Measurements from ENCODE around the gene MKRN2OS. TPM values are rescaled to one million over a fixed set of nuclear protein-coding genes. Genes with fewer than 3 reads are reported as not detected.

MKRN2OS gene
- polyA plus RNA-seq, 2 of the 4 experiments (the other 2 are of a cell fraction) = not detected

- ATAC-seq (no peak), FAIRE-seq (no peak), DNase-seq (ENCODE audit: low read depth in 1 of 2, low spot score in 1 of 2) (no peak)
- H3K4me1 ChIP-seq = no peaks in the 10 kb centered on the region
- ChIA-PET POLR2A (no interaction called here), CTCF (interaction anchor here (0.6 to 1.4 kb wide), 3 partner anchors 9 to 108 kb away, joined by 3 to 5 read pairs (median 3); no protein-coding TSS in a partner anchor)
- H3K4me3 ChIP-seq = no peak overlapping the region
- TF ChIP-seq RFX5 (IDR thresholded peaks at IDR 0.05) (no peak), SREBF2 (IDR thresholded peaks at IDR 0.05) (no peak), HOXB5 (CRISPR knock-in tag; IDR thresholded peaks at IDR 0.05) (no peak), BCL3 (IDR thresholded peaks at IDR 0.05) (no peak), PHF8 (IDR thresholded peaks at IDR 0.05; ENCODE audit: borderline replicate concordance, low read depth) (no peak), NFE2L2 (conservative IDR thresholded peaks at IDR 0.05; ENCODE audit: low read length) (no peak), CBX8 (IDR thresholded peaks at IDR 0.05) (no peak), ESRRA (IDR thresholded peaks at IDR 0.05; ENCODE audit: borderline replicate concordance, low read length) (no peak), NR3C1 (IDR thresholded peaks at IDR 0.05) (no peak), CHD4 (IDR thresholded peaks at IDR 0.05; ENCODE audit: borderline replicate concordance) (no peak), ZFP36 (IDR thresholded peaks at IDR 0.05; ENCODE audit: borderline replicate concordance, partially characterized antibody) (no peak), CBX2 (IDR thresholded peaks at IDR 0.05; ENCODE audit: borderline replicate concordance, low read depth) (no peak), RNF2 (IDR thresholded peaks at IDR 0.05; ENCODE audit: borderline replicate concordance, low read depth) (no peak), HEYL (CRISPR knock-in tag; IDR thresholded peaks at IDR 0.05) (no peak), KDM5A (IDR thresholded peaks at IDR 0.05) (no peak)
- TF ChIP-seq, protein P1, sequence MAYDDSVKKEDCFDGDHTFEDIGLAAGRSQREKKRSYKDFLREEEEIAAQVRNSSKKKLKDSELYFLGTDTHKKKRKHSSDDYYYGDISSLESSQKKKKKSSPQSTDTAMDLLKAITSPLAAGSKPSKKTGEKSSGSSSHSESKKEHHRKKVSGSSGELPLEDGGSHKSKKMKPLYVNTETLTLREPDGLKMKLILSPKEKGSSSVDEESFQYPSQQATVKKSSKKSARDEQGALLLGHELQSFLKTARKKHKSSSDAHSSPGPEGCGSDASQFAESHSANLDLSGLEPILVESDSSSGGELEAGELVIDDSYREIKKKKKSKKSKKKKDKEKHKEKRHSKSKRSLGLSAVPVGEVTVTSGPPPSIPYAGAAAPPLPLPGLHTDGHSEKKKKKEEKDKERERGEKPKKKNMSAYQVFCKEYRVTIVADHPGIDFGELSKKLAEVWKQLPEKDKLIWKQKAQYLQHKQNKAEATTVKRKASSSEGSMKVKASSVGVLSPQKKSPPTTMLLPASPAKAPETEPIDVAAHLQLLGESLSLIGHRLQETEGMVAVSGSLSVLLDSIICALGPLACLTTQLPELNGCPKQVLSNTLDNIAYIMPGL (CRISPR knock-in tag; IDR thresholded peaks at IDR 0.05; ENCODE audit: borderline replicate concordance) = no peak
- TF ChIP-seq, protein P2, sequence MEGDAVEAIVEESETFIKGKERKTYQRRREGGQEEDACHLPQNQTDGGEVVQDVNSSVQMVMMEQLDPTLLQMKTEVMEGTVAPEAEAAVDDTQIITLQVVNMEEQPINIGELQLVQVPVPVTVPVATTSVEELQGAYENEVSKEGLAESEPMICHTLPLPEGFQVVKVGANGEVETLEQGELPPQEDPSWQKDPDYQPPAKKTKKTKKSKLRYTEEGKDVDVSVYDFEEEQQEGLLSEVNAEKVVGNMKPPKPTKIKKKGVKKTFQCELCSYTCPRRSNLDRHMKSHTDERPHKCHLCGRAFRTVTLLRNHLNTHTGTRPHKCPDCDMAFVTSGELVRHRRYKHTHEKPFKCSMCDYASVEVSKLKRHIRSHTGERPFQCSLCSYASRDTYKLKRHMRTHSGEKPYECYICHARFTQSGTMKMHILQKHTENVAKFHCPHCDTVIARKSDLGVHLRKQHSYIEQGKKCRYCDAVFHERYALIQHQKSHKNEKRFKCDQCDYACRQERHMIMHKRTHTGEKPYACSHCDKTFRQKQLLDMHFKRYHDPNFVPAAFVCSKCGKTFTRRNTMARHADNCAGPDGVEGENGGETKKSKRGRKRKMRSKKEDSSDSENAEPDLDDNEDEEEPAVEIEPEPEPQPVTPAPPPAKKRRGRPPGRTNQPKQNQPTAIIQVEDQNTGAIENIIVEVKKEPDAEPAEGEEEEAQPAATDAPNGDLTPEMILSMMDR (IDR thresholded peaks at IDR 0.05) = no peak
- TF ChIP-seq, protein P3, sequence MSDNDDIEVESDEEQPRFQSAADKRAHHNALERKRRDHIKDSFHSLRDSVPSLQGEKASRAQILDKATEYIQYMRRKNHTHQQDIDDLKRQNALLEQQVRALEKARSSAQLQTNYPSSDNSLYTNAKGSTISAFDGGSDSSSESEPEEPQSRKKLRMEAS (IDR thresholded peaks at IDR 0.05) = no peak
- TF ChIP-seq, protein P4, sequence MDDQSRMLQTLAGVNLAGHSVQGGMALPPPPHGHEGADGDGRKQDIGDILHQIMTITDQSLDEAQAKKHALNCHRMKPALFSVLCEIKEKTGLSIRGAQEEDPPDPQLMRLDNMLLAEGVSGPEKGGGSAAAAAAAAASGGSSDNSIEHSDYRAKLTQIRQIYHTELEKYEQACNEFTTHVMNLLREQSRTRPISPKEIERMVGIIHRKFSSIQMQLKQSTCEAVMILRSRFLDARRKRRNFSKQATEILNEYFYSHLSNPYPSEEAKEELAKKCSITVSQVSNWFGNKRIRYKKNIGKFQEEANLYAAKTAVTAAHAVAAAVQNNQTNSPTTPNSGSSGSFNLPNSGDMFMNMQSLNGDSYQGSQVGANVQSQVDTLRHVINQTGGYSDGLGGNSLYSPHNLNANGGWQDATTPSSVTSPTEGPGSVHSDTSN (IDR thresholded peaks at IDR 0.05) = no peak
- TF ChIP-seq, protein P5, sequence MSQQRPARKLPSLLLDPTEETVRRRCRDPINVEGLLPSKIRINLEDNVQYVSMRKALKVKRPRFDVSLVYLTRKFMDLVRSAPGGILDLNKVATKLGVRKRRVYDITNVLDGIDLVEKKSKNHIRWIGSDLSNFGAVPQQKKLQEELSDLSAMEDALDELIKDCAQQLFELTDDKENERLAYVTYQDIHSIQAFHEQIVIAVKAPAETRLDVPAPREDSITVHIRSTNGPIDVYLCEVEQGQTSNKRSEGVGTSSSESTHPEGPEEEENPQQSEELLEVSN (IDR thresholded peaks at IDR 0.05; ENCODE audit: borderline replicate concordance, low read depth) = no peak
- peaks cover 5% of the 10 kb centered on the region; the same call in 2 of the 3 replicates for H3K9me3 ChIP-seq
- 86% methylated on average over 6 of the region's 6 CpGs for WGBS (ENCODE audit: missing lambda C conversion rate)
- H3K27ac ChIP-seq = no peak overlapping the region
- no peak overlapping the region for H3K4me2 ChIP-seq
Observed at GRCh38 chr3:12569836-12570235, 24.5 kb upstream of the MKRN2OS start.

DNA sequence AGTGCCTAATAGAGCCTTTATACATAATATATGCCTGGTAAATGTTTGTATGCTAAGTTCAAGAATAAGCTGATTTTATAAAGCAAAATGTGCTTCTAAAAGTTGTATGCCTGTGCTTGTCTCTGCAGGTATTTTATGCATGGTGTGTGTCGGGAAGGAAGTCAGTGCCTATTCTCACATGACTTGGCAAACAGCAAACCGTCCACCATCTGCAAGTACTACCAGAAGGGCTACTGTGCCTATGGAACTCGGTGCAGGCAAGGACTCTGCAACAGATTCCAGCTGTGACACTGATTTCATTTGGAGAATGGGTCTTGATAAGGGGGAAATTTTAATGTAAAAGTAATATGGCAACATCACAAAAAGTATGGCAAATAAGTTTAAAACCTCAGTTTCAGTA lies 23.4 kb upstream of the MKRN2OS start:
- TF ChIP-seq, protein P1 (CRISPR knock-in tag; IDR thresholded peaks at IDR 0.05; ENCODE audit: borderline replicate concordance) = no peak
- TF ChIP-seq HEYL (CRISPR knock-in tag; IDR thresholded peaks at IDR 0.05) = no peak
- TF ChIP-seq EHMT2 (IDR thresholded peaks at IDR 0.05; ENCODE audit: low read depth) = no peak
- TF ChIP-seq GATA3 (IDR thresholded peaks at IDR 0.05; ENCODE audit: borderline replicate concordance) = no peak
- Histone ChIP-seq H3K4me1 (no peaks in the 10 kb centered on the region), H3K4me3 (no peak overlapping the region), H3K4me2 (no peak overlapping the region), H3K27ac (no peak overlapping the region), H3K9me3 (peaks cover 5% of the 10 kb centered on the region; the same call in 2 of the 3 replicates)
- DNase-seq (ENCODE audit: low read depth in 1 of 2, low spot score in 1 of 2) = no peak
- ATAC-seq = no peak
- 85% methylated on average over 3 of the region's 3 CpGs for WGBS (ENCODE audit: missing lambda C conversion rate)
- FAIRE-seq = no peak
- ChIA-PET POLR2A (no interaction called here), CTCF (interaction anchor here (0.8 to 1.1 kb wide), 2 partner anchors 10 to 141 kb away, joined by 3 read pairs; no protein-coding TSS in a partner anchor)

Data from A549 (cell line).